ENCODE results near the gene RNF126.

DNA sequence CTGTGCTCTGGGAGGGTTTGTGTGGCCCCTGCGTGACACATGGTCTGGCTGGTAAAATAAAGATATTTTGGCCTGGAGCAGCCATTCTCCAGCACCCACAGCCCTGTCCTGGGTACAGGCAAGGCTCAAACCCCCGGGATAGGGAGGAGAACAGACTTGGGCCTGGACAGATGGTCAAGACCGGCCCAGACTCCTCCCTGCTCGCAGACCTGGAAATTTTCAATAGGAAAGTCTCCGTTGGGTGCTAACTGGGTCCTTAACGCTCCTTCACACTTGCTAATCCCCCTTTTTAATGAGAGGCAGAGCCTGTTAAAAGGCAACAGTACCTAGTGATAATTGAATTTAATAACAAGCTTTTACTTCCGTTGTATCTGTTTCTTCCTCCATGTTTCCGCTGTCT lies 48.2 kb upstream of the RNF126 start:
- TF ChIP-seq POLR2AphosphoS5 (IDR thresholded peaks at IDR 0.05; ENCODE audit: insufficient read depth in 1 of 2, low read depth in 1 of 2) (no peak), POLR2A (IDR thresholded peaks at IDR 0.05) (no peak)
